Right lobe of liver (tissue), 6 donors: ENCODE results near the gene OR6C3. TPM values are rescaled to one million over a fixed set of nuclear protein-coding genes. Genes with fewer than 3 reads are reported as not detected.

Source experiments
- ATAC-seq, 4 donors: fragments of 200-7000 bp; cut with Tn5 transposase; one replicate each; pipeline ENCODE4 v1.9.1; 2020; ENCODE audit warnings: mild to moderate bottlenecking in 4 of 4, moderate library complexity in 4 of 4
- DNase-seq, 3 donors: peaks; one replicate each; pipeline ENCODE4 v3.0.0-alpha.2; 2020
- H3K27ac ChIP-seq, 3 donors: fragments of 200-600 bp; one replicate each; pipeline ENCODE4 v1.8.0; 2022
- H3K27me3 ChIP-seq, 2 donors: fragments of 200-600 bp; one replicate each; pipeline ENCODE4 v1.8.0; 2022
- H3K36me3 ChIP-seq, 4 donors: fragments of 200-600 bp; sonication (generic) in 1 of 4; one replicate each; pipeline versions ENCODE4 v1.5.1 to v1.8.0; 2017 to 2022; ENCODE audit warnings: control low read depth in 1 of 4
- H3K4me1 ChIP-seq, 4 donors: fragments of 200-600 bp; sonication (generic) in 1 of 4; one replicate each; pipeline versions ENCODE4 v1.5.1 to v1.8.0; 2017 to 2022; ENCODE audit warnings: control low read depth in 1 of 4
- H3K4me3 ChIP-seq, 3 donors: fragments of 200-600 bp; one replicate each; pipeline ENCODE4 v1.8.0; 2022
- H3K9me3 ChIP-seq, 4 donors: fragments of 200-600 bp; sonication (generic) in 1 of 4; one replicate each; pipeline versions ENCODE4 v1.5.1 to v1.8.0; 2017 to 2022; ENCODE audit warnings: control low read depth in 1 of 4
- POLR2A ChIP-seq: fragments of 450-650 bp; IDR thresholded peaks from one replicate; pipeline ENCODE4 v1.6.1; 2017; ENCODE audit warnings: antibody characterized with exemption, mild to moderate bottlenecking
- WGBS: methylation state at CpG from one replicate; pipeline ENCODE4 v1.1.6; 2018; ENCODE audit warnings: low coverage, low lambda C conversion rate; ENCODE audit not compliant: insufficient coverage; ENCODE audit errors: missing lambda C conversion rate; 5-methylcytosine and 5-hydroxymethylcytosine counted together
- intact Hi-C, 2 donors: fragments of 100-400 bp; cut with DNase I; formaldehyde crosslinking; loops; one replicate each; pipeline versions ENCODE4 v1.11.2 to v1.14.1; 2022
- total RNA-seq, 6 experiments: library from RNA; depleted of rRNA in 2 of 6; stranded (reverse); fragments of >200 nt in 2 of 6; fragmentation: NEBNext Ultra II Directional in 3 of 6; extraction: Animal tissue kit (Norgen Biotek cat#: 25700) in 3 of 6; gene quantifications; one replicate each; pipeline versions ENCODE4 v1.1.0 to v1.2.4, GENCODE V29; 2016 to 2023
- TF ChIP-seq, protein P1 (sequence below), 4 donors: fragments of 200-600 bp in 3 of 4; fragments of 450-650 bp in 1 of 4; IDR thresholded peaks; one replicate each; pipeline versions ENCODE4 v1.5.1 to v1.8.0; 2016 to 2022; ENCODE audit warnings: antibody characterized with exemption in 4 of 4, mild to moderate bottlenecking in 2 of 4
- donor health status: DM: no; HTN: yes; CAD: no.
- donor health status: DM: no; HTN: no; CAD: no.
- donor health status: DM: no; HTN: no; CAD: no.
- donor health status: DM: no; HTN: yes; CAD: no.
- donor health status: DM: no; HTN: yes; CAD: no.

Gene OR6C3
- total RNA-seq, 6 experiments from 2014 or later = not detected

DNA sequence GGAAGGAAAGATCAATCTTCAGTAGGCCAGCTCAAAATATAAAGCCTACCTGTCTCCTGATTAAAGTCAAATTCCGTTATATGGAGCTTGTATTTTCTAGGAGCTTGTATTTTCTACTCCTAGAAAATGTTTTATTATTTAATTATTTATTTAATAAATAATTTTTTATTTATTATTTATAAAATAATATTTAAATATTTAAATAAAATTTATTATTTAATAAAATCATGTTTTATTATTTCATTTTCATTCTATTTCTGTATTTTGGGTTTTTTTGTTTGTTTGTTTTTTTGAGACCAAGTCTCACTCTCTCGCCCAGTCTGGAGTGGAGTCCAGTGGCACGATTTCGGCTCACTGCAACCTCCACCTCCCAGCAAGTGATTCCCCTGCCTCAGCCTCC lies 42.0 kb downstream of the OR6C3 start:
- WGBS = 70% methylated on average over 4 of the region's 4 CpGs
- DNase-seq (no peak), ATAC-seq (no peak)
- no peaks in the 10 kb centered on the region for H3K9me3 ChIP-seq
- no peaks in the 10 kb centered on the region for H3K36me3 ChIP-seq
- no peaks in the 10 kb centered on the region for H3K4me1 ChIP-seq
- intact Hi-C loops = no loop called here
- H3K27ac ChIP-seq = no peak overlapping the region
- no peak overlapping the region for H3K4me3 ChIP-seq
- no peak for TF ChIP-seq POLR2A
- TF ChIP-seq, protein P1, sequence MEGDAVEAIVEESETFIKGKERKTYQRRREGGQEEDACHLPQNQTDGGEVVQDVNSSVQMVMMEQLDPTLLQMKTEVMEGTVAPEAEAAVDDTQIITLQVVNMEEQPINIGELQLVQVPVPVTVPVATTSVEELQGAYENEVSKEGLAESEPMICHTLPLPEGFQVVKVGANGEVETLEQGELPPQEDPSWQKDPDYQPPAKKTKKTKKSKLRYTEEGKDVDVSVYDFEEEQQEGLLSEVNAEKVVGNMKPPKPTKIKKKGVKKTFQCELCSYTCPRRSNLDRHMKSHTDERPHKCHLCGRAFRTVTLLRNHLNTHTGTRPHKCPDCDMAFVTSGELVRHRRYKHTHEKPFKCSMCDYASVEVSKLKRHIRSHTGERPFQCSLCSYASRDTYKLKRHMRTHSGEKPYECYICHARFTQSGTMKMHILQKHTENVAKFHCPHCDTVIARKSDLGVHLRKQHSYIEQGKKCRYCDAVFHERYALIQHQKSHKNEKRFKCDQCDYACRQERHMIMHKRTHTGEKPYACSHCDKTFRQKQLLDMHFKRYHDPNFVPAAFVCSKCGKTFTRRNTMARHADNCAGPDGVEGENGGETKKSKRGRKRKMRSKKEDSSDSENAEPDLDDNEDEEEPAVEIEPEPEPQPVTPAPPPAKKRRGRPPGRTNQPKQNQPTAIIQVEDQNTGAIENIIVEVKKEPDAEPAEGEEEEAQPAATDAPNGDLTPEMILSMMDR (IDR thresholded peaks at IDR 0.05) = no peak
- H3K27me3 ChIP-seq = peaks cover 0 to 3% of the 10 kb centered on the region in 2 donors

Other genes starting within 250 kb of the OR6C3 start
- gene OR9K2, start 204.3 kb upstream of the OR6C3 start, total RNA-seq = not detected
- gene OR10A7, start 109.7 kb upstream of the OR6C3 start, total RNA-seq = not detected
- gene OR6C74, start 86.1 kb upstream of the OR6C3 start, total RNA-seq = not detected
- gene OR6C6, start 34.2 kb upstream of the OR6C3 start, total RNA-seq = not detected
- not detected for gene OR6C1, start 16.4 kb upstream of the OR6C3 start, total RNA-seq
- not detected for gene OR6C75, start 32.2 kb downstream of the OR6C3 start, total RNA-seq
- not detected for gene OR6C65, start 69.8 kb downstream of the OR6C3 start, total RNA-seq
- not detected for gene OR6C76, start 95.5 kb downstream of the OR6C3 start, total RNA-seq
- not detected for gene OR6C2, start 113.3 kb downstream of the OR6C3 start, total RNA-seq
- not detected for gene OR6C70, start 139.4 kb downstream of the OR6C3 start, total RNA-seq
- gene OR6C68, start 161.6 kb downstream of the OR6C3 start, total RNA-seq = not detected
- gene OR6C4, start 218.9 kb downstream of the OR6C3 start, total RNA-seq = not detected
- not detected for gene OR2AP1, start 241.7 kb downstream of the OR6C3 start, total RNA-seq